ENCODE data around the gene KSR2. TPM values are rescaled to one million over a fixed set of nuclear protein-coding genes. Genes with fewer than 3 reads are reported as not detected.

The KSR2 gene
- total RNA-seq, 4 donors from 2014 or later: under 0.01 to 0.08 (median under 0.01) TPM; not detected in 1

GRCh38 chr12:117890137-117890536 lies 78.7 kb downstream of the KSR2 start:
- 79 to 83% methylated on average over 2 of the region's 2 CpGs for WGBS, 2 donors (ENCODE audit: low coverage in 1 of 2)
- ATAC-seq: no peak
- Histone ChIP-seq H3K9me3 (no peaks in the 10 kb centered on the region), H3K4me3 (no peak overlapping the region), H3K27ac (no peak overlapping the region), H3K27me3 (peaks cover 3% of the 10 kb centered on the region), H3K4me1 (no peaks in the 10 kb centered on the region), H3K36me3 (no peaks in the 10 kb centered on the region)
- TF ChIP-seq POLR2AphosphoS5 (IDR thresholded peaks at IDR 0.05) (no peak), CTCF (IDR thresholded peaks at IDR 0.05) (no peak), POLR2A (IDR thresholded peaks at IDR 0.05) (no peak), EP300 (IDR thresholded peaks at IDR 0.05) (no peak)

GRCh38 chr12:117889098-117889497 lies 79.7 kb downstream of the KSR2 start:
- Histone ChIP-seq H3K36me3 (no peaks in the 10 kb centered on the region), H3K4me3 (no peak overlapping the region), H3K27me3 (peaks cover 3% of the 10 kb centered on the region), H3K9me3 (no peaks in the 10 kb centered on the region), H3K27ac (no peak overlapping the region), H3K4me1 (no peaks in the 10 kb centered on the region)
- WGBS, 2 donors (ENCODE audit: low coverage in 1 of 2): 62 to 66% methylated on average over 2 to 5 of the region's 7 CpGs
- no peak for ATAC-seq
- TF ChIP-seq CTCF (IDR thresholded peaks at IDR 0.05) (no peak), POLR2AphosphoS5 (IDR thresholded peaks at IDR 0.05) (no peak), POLR2A (IDR thresholded peaks at IDR 0.05) (no peak), EP300 (IDR thresholded peaks at IDR 0.05) (no peak)

- ATAC-seq: no peak
- Histone ChIP-seq H3K27ac (no peak overlapping the region), H3K4me3 (no peak overlapping the region), H3K36me3 (no peaks in the 10 kb centered on the region), H3K27me3 (peaks cover 22% of the 10 kb centered on the region), H3K9me3 (no peaks in the 10 kb centered on the region), H3K4me1 (no peaks in the 10 kb centered on the region)
- TF ChIP-seq POLR2AphosphoS5 (IDR thresholded peaks at IDR 0.05) (no peak), EP300 (IDR thresholded peaks at IDR 0.05) (no peak), POLR2A (IDR thresholded peaks at IDR 0.05) (no peak), CTCF (IDR thresholded peaks at IDR 0.05) (no peak)
- 77 to 100% methylated on average over 1 to 3 of the region's 3 CpGs for WGBS, 2 donors (ENCODE audit: low coverage in 1 of 2)
Observed at GRCh38 chr12:117885211-117885610, 83.6 kb downstream of the KSR2 start.

- 60 to 68% methylated on average over 1 to 3 of the region's 3 CpGs for WGBS, 2 donors (ENCODE audit: low coverage in 1 of 2)
- Histone ChIP-seq H3K27me3 (peaks cover 33% of the 10 kb centered on the region), H3K4me1 (no peaks in the 10 kb centered on the region), H3K36me3 (no peaks in the 10 kb centered on the region), H3K4me3 (no peak overlapping the region), H3K27ac (no peak overlapping the region), H3K9me3 (no peaks in the 10 kb centered on the region)
- no peak for ATAC-seq
- TF ChIP-seq POLR2AphosphoS5 (IDR thresholded peaks at IDR 0.05) (no peak), POLR2A (IDR thresholded peaks at IDR 0.05) (no peak), CTCF (IDR thresholded peaks at IDR 0.05) (no peak), EP300 (IDR thresholded peaks at IDR 0.05) (no peak)
Observed at GRCh38 chr12:117884161-117884560, 84.6 kb downstream of the KSR2 start.

- no peaks in the 10 kb centered on the region for H3K9me3 ChIP-seq
- no peaks in the 10 kb centered on the region for H3K4me1 ChIP-seq
- no peaks in the 10 kb centered on the region for H3K36me3 ChIP-seq
- H3K27me3 ChIP-seq: peaks cover 47% of the 10 kb centered on the region
- no peak overlapping the region for H3K27ac ChIP-seq
- no peak for TF ChIP-seq CTCF (IDR thresholded peaks at IDR 0.05)
- no peak for TF ChIP-seq POLR2AphosphoS5 (IDR thresholded peaks at IDR 0.05)
- TF ChIP-seq EP300 (IDR thresholded peaks at IDR 0.05): no peak
- TF ChIP-seq POLR2A (IDR thresholded peaks at IDR 0.05): no peak
- ATAC-seq: no peak
- H3K4me3 ChIP-seq: no peak overlapping the region
Observed at GRCh38 chr12:117882603-117883184, 86.1 kb downstream of the KSR2 start.
